D721Med (cell line): ENCODE data around the gene KCNJ16.

Experiments used
- DNase-seq: peaks from one replicate; pipeline ENCODE4 v3.0.0; 2011; ENCODE audit warnings: low spot score; ENCODE audit not compliant: insufficient read length
- FAIRE-seq: peaks from 2 replicates; lab custom pipeline; 2011; peaks lifted over from hg19 to GRCh38; lab: Jason Lieb, UNC
- CTCF ChIP-seq: IDR thresholded peaks from 2 replicates; pipeline ENCODE4 v1.5.1; 2012; ENCODE audit warnings: mild to moderate bottlenecking, control low read depth; ENCODE audit not compliant: insufficient read depth; ENCODE audit errors: missing control alignments

KCNJ16 gene

DNA sequence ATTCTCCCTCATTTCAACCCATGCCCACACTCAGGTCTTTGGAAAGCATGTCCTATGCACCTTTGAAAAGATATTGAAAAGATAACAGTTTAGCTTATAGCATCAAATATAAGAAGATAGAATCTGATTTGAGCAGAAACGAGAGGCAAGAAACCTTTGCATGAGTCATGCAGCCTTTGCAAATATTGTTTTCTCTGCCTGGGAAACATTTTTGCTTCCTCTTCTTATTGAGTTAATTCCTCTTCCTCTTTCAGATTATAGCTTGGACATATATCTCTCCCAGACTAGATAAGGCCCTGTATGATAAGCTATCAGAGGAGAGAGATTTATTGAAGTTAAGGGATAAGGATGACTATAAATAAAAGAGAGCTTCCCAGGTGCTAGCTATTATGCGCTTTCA lies 48.2 kb downstream of the KCNJ16 start:
- no peak for TF ChIP-seq CTCF
- FAIRE-seq (no peak), DNase-seq (no peak)

DNA sequence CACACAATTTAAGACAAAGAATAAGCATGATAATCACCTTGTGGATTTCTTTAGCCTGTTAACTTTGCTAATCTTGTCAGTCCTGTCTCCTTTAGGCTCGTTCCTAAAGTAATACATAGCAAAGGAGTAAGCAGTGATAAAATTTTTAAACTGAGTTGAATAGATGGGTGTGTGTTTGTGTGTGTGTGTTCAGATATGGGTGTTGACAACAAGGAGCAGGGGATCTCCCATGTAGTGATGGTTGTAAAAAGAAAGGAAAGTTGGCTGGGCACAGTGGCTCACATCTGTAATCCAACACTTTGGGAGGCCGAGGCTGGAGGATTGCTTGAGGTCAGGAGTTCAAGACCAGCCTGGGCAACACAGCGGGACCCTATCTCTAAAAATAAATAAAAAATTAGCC lies 49.7 kb downstream of the KCNJ16 start:
- FAIRE-seq (no peak), DNase-seq (no peak)
- no peak for TF ChIP-seq CTCF

DNA sequence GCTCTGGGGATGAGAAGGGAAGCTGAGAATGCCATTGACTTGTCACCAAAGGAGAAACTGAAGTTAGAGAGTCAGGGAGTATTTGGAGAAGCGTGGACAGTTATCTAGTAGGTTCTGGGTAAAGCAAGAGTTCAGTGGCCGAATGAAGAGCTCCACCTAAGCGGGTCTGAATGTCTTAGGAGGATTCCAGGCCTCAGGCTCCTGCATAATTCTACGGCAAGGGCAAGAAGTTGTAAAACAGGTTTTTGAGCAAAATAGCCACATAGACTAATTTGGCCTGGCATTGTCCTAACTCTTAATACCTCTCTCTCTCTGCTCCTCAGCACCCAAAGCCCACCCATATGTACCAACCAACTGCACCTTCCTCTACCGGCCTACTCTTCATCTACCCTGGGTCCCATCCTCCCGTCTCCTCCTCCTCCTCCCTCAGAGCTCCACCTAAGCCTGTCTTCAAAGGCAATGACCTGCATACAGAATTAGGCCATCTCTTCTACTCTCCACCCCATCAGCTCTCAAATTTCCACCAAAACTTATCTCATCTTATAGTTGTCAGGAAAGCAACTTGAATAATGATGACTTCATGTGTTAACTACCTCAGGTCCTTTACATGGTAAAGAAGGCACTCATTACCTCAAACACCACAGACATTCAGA lies 52.3 kb downstream of the KCNJ16 start:
- FAIRE-seq (no peak), DNase-seq (no peak)
- no peak for TF ChIP-seq CTCF

GRCh38 chr17:70128727-70129238 lies 53.8 kb downstream of the KCNJ16 start:
- FAIRE-seq (no peak), DNase-seq (no peak)
- no peak for TF ChIP-seq CTCF

GRCh38 chr17:70130289-70130688 lies 55.3 kb downstream of the KCNJ16 start:
- FAIRE-seq = no peak
- no peak for TF ChIP-seq CTCF
- DNase-seq = no peak

DNA sequence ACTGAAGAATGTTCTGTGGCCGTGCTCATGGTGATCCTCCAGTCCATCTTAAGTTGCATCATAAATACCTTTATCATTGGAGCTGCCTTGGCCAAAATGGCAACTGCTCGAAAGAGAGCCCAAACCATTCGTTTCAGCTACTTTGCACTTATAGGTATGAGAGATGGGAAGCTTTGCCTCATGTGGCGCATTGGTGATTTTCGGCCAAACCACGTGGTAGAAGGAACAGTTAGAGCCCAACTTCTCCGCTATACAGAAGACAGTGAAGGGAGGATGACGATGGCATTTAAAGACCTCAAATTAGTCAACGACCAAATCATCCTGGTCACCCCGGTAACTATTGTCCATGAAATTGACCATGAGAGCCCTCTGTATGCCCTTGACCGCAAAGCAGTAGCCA lies 57.5 kb downstream of the KCNJ16 start:
- no peak for TF ChIP-seq CTCF
- no peak for FAIRE-seq

GRCh38 chr17:70134042-70134441 lies 59.0 kb downstream of the KCNJ16 start:
- no peak for FAIRE-seq
- no peak for TF ChIP-seq CTCF
- DNase-seq = no peak

More for the DNA sequence above, 57.5 kb downstream of the KCNJ16 start:
- DNase-seq = no peak
